Effector CD8-positive, alpha-beta T cell (primary cell): ENCODE measurements around the gene HAO1.
"Not testable (repeated sequence)": the region's sequence is repeated elsewhere in the genome, so short reads cannot be mapped to it uniquely, and the experiment has no call there.

Experiments
- DNase-seq: peaks from one replicate; lab custom pipeline; 2025; lab: John Stamatoyannopoulos, UW
- total RNA-seq, 4 experiments: gene quantifications; one replicate each; lab custom pipeline; 2026; lab: John Stamatoyannopoulos, UW

The HAO1 gene
- total RNA-seq: 0 reads per million in 4 experiments

GRCh38 chr20:7940341-7940740 lies at the start of gene HAO1:
Gene HAO1 (minus strand): TSS chr20:7940458. CDS start chr20:7940422, 36 bp downstream.
- no peak for DNase-seq

- DNase-seq: no peak
Measured at GRCh38 chr20:7989379-7989778, 49.1 kb upstream of the HAO1 start.

- no peak for DNase-seq
Measured at GRCh38 chr20:7985916-7986315, 45.7 kb upstream of the HAO1 start.

- DNase-seq: no peak
Measured at GRCh38 chr20:7984192-7984591, 43.9 kb upstream of the HAO1 start.

DNA sequence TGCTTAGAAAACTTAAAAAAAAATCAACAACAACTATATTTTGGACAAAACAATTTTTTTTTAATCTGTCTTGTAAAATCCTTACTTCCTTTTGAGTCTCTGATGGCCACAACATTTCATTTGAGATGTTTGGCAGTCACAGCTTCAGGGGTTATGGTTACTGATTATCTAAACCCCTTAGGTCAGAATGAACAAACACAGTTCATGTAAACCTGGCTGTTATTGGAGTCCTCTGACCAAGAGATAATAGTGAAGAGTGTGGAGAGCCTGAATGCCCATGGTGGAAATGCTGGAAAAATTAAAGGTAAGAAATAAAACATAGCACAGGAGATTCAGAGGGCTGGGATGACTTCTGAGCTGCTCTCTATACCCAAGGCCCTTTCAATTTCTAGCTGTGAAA lies 41.1 kb upstream of the HAO1 start:
- no peak for DNase-seq

DNA sequence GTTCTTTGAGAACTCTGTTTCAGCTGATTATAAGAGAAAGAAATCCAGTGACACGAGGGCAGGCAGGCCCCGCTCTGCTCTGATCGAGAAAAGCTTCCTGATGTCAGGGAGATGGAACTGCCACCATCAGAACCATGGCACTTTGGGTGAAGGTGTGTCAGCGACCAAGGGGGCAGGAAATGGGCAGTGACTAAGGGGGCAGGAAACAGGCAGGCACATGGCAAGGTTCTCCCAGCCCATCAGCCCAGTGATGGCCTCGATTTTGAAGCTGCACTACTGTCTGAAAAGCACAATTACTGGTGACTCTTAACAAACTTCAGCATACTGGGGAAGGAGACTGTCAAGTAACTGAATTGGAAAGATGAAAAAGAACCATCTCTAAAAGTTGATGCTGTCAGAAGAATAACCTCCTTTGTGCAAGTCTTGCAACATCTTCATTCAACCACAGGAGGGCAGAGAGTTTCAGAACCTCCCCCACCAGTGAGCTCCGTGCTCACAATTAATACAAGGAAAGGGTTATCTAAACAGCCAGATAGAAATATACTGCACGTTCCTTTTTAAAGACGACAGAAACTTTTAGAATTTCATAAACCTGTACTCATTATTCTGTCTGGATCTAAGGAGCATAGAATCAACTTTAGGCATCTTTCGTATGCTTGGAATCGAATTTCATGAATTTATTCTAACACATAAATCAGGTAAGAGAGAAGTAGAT lies 40.2 kb upstream of the HAO1 start:
- DNase-seq: no peak

DNA sequence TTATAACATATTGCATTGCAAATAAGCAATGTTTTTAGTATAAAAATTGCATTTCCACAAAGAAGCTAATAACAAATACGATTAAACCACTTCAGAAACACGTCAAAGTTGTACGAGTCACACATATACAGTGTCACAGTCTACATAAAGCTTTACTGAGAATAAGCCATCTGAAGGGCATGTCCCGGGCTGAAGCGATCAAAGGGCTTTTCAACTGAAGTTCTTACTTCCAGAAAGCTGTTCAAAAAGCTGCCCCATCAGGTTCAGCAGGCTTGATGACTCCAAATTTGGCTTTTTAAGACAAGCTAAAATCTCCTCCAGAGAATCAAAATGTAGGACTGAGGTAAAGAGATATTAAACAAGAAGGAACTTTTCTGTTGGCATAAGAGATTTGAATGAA lies 37.5 kb upstream of the HAO1 start:
- DNase-seq: no peak

- no peak for DNase-seq
Measured at GRCh38 chr20:7975851-7976414, 35.7 kb upstream of the HAO1 start.

GRCh38 chr20:7974785-7975435 lies 34.7 kb upstream of the HAO1 start:
- no peak for DNase-seq

- no peak for DNase-seq
Measured at GRCh38 chr20:7971536-7972280, 31.4 kb upstream of the HAO1 start.

- no peak for DNase-seq
Measured at GRCh38 chr20:7967199-7967844, 27.1 kb upstream of the HAO1 start.

GRCh38 chr20:7966176-7966575 lies 25.9 kb upstream of the HAO1 start:
- no peak for DNase-seq

DNA sequence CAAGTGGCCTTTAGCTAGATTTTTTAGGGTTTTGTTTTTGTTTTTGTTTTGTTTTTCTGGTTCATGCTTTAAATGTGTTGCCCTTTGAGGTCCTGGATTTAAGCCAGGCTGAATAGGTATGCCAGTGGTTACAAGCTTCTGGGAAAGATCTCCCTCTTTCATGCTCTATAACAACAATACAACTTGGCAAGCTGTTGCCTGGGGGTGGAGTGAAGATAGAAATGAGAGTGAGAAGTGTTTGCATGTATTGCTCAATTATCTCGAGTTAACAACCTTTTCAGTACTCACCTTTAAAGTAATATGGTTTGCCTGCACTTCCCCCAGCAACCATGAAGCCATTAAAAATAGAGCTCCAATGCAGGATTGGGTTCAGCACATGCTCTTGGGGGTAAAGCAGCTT lies 19.2 kb upstream of the HAO1 start:
- no peak for DNase-seq

DNA sequence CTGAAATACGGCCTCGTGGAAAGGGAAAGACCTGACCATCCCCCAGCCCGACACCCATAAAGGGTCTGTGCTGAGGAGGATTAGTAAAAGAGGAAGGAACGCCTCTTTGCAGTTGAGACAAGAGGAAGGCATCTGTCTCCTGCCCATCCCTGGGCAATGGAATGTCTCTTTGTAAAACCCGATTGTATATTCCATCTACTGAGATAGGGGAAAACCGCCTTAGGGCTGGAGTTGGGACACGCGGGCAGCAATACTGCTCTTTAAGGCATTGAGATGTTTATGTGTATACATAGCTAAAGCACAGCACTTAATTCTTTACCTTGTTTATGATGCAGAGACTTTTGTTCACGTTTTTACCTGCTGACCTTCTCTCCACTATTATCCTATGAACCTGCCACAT lies 16.3 kb upstream of the HAO1 start:
- DNase-seq: not testable (repeated sequence)

DNA sequence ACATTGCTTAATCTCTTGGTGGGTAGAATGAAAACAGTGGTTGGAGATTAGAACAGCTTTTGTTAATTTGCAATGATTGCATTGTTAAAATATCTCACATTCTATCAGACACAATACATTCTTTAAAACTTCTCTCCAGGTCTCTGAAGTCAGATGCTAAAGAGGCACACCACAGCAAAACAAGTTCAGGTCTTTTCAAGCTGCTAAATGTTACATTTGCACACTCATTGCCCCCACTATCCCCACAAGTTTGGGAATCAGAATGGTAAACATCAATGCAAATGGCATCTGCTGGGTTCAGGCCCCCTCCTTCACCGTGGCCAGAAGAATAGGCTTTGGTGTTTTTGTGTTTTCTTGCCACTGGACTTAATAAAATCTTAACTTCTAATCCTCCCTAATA lies 10.1 kb upstream of the HAO1 start:
- no peak for DNase-seq

DNA sequence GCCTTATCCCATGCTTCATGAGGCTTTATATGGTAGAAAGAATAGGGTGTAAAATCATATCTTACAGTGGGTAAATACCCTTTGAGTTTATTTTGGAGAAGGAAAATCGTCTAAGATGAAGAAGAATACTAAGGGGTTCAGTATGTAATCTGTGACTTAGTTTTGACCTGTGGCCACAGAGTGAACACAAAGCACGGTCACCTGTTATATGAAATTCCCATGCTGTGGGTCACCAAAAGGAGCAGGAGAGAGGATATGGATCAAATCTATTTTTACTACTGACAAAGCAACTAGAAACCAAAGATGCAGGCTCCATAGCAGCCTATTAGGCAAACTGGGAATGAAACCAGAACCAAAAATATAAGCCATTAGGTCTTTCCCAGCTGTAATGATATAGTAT lies 3.6 kb upstream of the HAO1 start:
- DNase-seq: no peak

- DNase-seq: no peak
Measured at GRCh38 chr20:7939663-7940062, 595 bp downstream of the HAO1 start.

- DNase-seq: no peak
Measured at GRCh38 chr20:7938058-7938457, 2.2 kb downstream of the HAO1 start.

GRCh38 chr20:7937328-7937727 lies 2.9 kb downstream of the HAO1 start:
- no peak for DNase-seq

DNA sequence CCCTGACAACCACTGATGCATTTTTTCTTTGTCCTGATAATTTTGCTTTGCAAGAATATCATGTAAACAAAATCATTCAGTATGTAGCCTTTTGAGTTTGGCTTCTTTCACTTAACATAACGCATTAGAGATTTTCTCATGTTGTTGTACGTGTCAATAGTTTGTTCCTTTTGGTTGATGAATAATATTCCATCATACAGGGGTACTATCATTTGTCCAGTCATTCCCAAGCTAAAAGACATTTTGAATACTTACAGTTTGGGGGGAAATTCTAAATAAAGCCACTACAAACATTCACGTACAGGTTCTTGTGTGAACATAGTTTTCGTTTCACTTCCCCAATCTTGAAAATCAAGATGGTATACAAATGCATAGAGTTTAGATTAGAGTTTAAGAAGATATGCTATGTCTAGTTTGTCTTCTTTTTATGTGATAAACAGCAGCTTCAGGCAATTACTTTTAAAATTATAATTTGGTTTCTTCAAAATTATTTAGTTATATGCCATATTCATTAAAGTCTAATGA lies 5.2 kb downstream of the HAO1 start:
- DNase-seq: no peak

- DNase-seq: no peak
Measured at GRCh38 chr20:7933346-7933745, 6.9 kb downstream of the HAO1 start.

- DNase-seq: no peak
Measured at GRCh38 chr20:7930343-7930742, 9.9 kb downstream of the HAO1 start.
